Sigmoid colon (tissue), 4 donors: ENCODE measurements around the gene ARHGAP15.

ENCODE experiments used
- EP300 ChIP-seq, 4 donors: sonication (generic); formaldehyde crosslinking; IDR thresholded peaks; one replicate each; pipeline ENCODE4 v1.6.1; 2017; ENCODE audit warnings: antibody characterized with exemption in 4 of 4
- POLR2A ChIP-seq, 2 donors: fragments of 450-650 bp; IDR thresholded peaks; one replicate each; pipeline ENCODE4 v1.6.1; 2016; ENCODE audit warnings: antibody characterized with exemption in 2 of 2, mild to moderate bottlenecking in 2 of 2, moderate library complexity in 2 of 2
- TF ChIP-seq, protein P1 (sequence below), 4 experiments: fragments of 450-650 bp in 3 of 4; fragments of 200-600 bp in 1 of 4; IDR thresholded peaks; one replicate each; pipeline ENCODE4 v1.5.1; 2016 to 2019; ENCODE audit warnings: antibody characterized with exemption in 4 of 4, mild to moderate bottlenecking in 3 of 4, moderate library complexity in 2 of 4

- TF ChIP-seq POLR2A (IDR thresholded peaks at IDR 0.05) (no peak), EP300 (IDR thresholded peaks at IDR 0.05) (no peak)
- TF ChIP-seq, protein P1, sequence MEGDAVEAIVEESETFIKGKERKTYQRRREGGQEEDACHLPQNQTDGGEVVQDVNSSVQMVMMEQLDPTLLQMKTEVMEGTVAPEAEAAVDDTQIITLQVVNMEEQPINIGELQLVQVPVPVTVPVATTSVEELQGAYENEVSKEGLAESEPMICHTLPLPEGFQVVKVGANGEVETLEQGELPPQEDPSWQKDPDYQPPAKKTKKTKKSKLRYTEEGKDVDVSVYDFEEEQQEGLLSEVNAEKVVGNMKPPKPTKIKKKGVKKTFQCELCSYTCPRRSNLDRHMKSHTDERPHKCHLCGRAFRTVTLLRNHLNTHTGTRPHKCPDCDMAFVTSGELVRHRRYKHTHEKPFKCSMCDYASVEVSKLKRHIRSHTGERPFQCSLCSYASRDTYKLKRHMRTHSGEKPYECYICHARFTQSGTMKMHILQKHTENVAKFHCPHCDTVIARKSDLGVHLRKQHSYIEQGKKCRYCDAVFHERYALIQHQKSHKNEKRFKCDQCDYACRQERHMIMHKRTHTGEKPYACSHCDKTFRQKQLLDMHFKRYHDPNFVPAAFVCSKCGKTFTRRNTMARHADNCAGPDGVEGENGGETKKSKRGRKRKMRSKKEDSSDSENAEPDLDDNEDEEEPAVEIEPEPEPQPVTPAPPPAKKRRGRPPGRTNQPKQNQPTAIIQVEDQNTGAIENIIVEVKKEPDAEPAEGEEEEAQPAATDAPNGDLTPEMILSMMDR (IDR thresholded peaks at IDR 0.05), result no peak
Observed at GRCh38 chr2:143680885-143681405, 551.7 kb downstream of the ARHGAP15 start.
